ENCODE data around the gene RRAGC. TPM values are rescaled to one million over a fixed set of nuclear protein-coding genes. Genes with fewer than 3 reads are reported as not detected.

The RRAGC gene
- total RNA-seq, 4 donors from 2014 or later = 7.2 to 29.5 (median 20.4) TPM

DNA sequence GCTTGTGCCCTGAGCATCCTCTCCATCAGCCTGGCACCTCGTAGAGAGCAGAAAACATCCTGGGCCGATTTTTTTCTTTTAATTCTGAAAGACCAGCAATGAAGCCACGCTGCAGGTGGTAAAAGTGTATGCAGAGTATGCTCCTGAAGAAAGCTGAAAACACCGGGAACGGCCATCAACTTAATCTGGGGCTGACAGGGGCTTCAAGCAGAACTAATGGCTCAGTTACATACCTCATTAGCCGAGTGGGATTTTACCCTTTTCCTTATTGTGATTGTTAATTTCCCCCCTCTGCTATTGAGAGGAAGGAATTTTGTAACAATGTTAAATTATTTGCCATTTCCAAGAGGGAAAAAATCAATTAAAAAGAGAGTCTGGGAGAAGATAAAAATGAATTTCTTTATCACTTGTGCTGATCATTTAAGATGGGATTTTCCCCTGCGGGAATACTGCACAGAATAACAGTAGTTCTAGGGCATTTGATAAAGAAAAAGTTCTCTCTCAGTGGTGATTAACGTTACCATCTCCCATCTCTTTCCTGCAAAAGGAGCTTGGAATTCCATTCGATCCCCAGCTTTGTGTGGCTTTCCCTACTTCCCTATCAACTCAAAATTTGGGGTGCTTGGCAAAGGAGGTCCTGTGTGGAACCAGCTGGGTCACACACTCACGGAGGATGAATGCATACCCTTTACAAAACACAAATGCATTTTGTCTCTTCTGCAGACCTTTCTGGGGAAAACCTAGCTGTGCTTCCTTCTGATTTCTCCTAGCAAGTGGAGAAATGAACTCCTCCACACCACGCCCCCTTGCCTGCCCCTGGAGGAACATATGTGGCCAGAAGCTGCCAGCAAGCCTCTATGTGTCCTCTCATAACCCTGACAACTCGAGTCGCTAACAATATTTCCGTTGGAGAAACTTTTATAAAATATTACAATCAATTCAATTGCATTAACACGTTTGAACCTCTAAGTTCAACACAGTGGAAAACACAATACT lies 70.9 kb downstream of the RRAGC start:
- Histone ChIP-seq H3K9me3 (no peaks in the 10 kb centered on the region), H3K4me1 (no peaks in the 10 kb centered on the region), H3K36me3 (no peaks in the 10 kb centered on the region), H3K4me3 (no peak overlapping the region), H3K27ac (no peak overlapping the region), H3K27me3 (peaks cover 0 to 27% of the 10 kb centered on the region in 2 donors)
- no peak for DNase-seq
- no peak for TF ChIP-seq POLR2A (IDR thresholded peaks at IDR 0.05)
- TF ChIP-seq, protein P1, sequence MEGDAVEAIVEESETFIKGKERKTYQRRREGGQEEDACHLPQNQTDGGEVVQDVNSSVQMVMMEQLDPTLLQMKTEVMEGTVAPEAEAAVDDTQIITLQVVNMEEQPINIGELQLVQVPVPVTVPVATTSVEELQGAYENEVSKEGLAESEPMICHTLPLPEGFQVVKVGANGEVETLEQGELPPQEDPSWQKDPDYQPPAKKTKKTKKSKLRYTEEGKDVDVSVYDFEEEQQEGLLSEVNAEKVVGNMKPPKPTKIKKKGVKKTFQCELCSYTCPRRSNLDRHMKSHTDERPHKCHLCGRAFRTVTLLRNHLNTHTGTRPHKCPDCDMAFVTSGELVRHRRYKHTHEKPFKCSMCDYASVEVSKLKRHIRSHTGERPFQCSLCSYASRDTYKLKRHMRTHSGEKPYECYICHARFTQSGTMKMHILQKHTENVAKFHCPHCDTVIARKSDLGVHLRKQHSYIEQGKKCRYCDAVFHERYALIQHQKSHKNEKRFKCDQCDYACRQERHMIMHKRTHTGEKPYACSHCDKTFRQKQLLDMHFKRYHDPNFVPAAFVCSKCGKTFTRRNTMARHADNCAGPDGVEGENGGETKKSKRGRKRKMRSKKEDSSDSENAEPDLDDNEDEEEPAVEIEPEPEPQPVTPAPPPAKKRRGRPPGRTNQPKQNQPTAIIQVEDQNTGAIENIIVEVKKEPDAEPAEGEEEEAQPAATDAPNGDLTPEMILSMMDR (IDR thresholded peaks at IDR 0.05) = no peak
- intact Hi-C loops (cut with DNase I; ENCODE audit: low total_unique reads) = no loop called here

Small RNA genes within 50 kb of the gene (small RNA-seq; reads per million reads assigned to genes)
- gene GJA9-MYCBP = not detected

Other genes starting within 250 kb of the RRAGC start
- gene MYCBP, start 13.6 kb upstream of the RRAGC start, total RNA-seq = 10 to 100 TPM; 10.7 to 38.7 (median 17.7) TPM
- gene GJA9, start 21.8 kb upstream of the RRAGC start, total RNA-seq = not detected
- 1 to 10 TPM in 1 of 4 donors, not detected in 3; 1.2 TPM for gene RHBDL2, start 82.1 kb upstream of the RRAGC start, total RNA-seq
- gene AKIRIN1, start 131.5 kb upstream of the RRAGC start, total RNA-seq = 10 to 100 TPM; 17.4 to 71.8 (median 53.4) TPM
- gene NDUFS5, start 166.6 kb upstream of the RRAGC start, total RNA-seq = 100 to 1,000 TPM; 122 to 659 (median 361) TPM

All from uterus (tissue), 4 donors.